ENCODE measurements around the gene PCCA. TPM values are rescaled to one million over a fixed set of nuclear protein-coding genes. Genes with fewer than 3 reads are reported as not detected.

PCCA gene
- total and polyA plus RNA-seq, 2 experiments from 2014 or later: 41.9 to 46.6 TPM

- TF ChIP-seq ZNF462 (CRISPR knock-in tag; IDR thresholded peaks at IDR 0.05) (no peak), JUNB (IDR thresholded peaks at IDR 0.05; ENCODE audit: unreplicated experiment) (no peak)
Observed at GRCh38 chr13:100464006-100464405, 375.1 kb downstream of the PCCA start (continued).

GRCh38 chr13:100465558-100465957 is 376.7 kb downstream of the PCCA start:
- ATAC-seq (no peak), DNase-seq (ENCODE audit: low spot score) (no peak)
- Histone ChIP-seq H3F3A (replicated peaks; ENCODE audit: low read depth) (no peaks in the 10 kb centered on the region), H3K4me1 (ENCODE audit: insufficient read depth) (peaks cover 32% of the 10 kb centered on the region), H3K79me2 (replicated peaks; ENCODE audit: insufficient read depth) (no peaks in the 10 kb centered on the region), H3K27me3 (ENCODE audit: insufficient read depth) (no peaks in the 10 kb centered on the region), H3K4me2 (no peak overlapping the region), H2AFZ (no peak overlapping the region), H4K20me1 (replicated peaks; ENCODE audit: insufficient read depth) (no peaks in the 10 kb centered on the region), H3K9me2 (ENCODE audit: insufficient read depth) (peaks cover 2% of the 10 kb centered on the region; the same call in 1 of the 2 replicates), H3K36me3 (ENCODE audit: insufficient read depth) (no peaks in the 10 kb centered on the region), H3K4me3 (no peak overlapping the region), H3K27ac (ENCODE audit: low read depth) (no peak overlapping the region)
- TF ChIP-seq STAT1 (IDR thresholded peaks at IDR 0.05; ENCODE audit: unreplicated experiment) (no peak), ZNF462 (CRISPR knock-in tag; IDR thresholded peaks at IDR 0.05) (no peak), POLR2AphosphoS5 (IDR thresholded peaks at IDR 0.05; ENCODE audit: low read depth) (no peak), CREB1 (CRISPR knock-in tag; IDR thresholded peaks at IDR 0.05; ENCODE audit: low read depth) (no peak), ETS1 (IDR thresholded peaks at IDR 0.05) (no peak)
- Mint-ChIP-seq H3K27ac (no peak overlapping the region), H3K4me3 (no peak overlapping the region), H3K36me3 (ENCODE audit: low read depth) (no peaks in the 10 kb centered on the region), H3K4me1 (peaks cover 33% of the 10 kb centered on the region), H3K9me3 (no peaks in the 10 kb centered on the region), H3K27me3 (ENCODE audit: insufficient read depth, low read depth, poor library complexity) (peaks cover 3% of the 10 kb centered on the region)

Measured in GM23338 (cell line).